ENCODE data around the gene HTT. TPM values are rescaled to one million over a fixed set of nuclear protein-coding genes. Genes with fewer than 3 reads are reported as not detected.

The HTT gene
- total RNA-seq, 2 experiments from 2014 or later = 54.2 to 56.5 TPM

GRCh38 chr4:3041192-3042142, 33.0 kb upstream of the HTT start:
- peak; percentile 55 for DNase-seq
- H3K27me3 Mint-ChIP-seq = peaks cover 12% of the 10 kb centered on the region
- peaks cover 52% of the 10 kb centered on the region for H3K4me1 Mint-ChIP-seq (ENCODE audit: low read depth)
- peaks cover 5% of the 10 kb centered on the region for H3K36me3 Mint-ChIP-seq (ENCODE audit: low read depth)
- H3K4me3 Mint-ChIP-seq = peak overlapping the region; percentile 81
- ChIA-PET POLR2A (interaction anchor here (0.6 to 1.1 kb wide), 5 partner anchors 32 to 792 kb away, joined by 3 to 4 read pairs (median 3); no protein-coding TSS in a partner anchor), CTCF (interaction anchor here (0.7 to 2.7 kb wide), 5 partner anchors 63 to 196 kb away, joined by 3 to 12 read pairs (median 4); no protein-coding TSS in a partner anchor)
- ATAC-seq = peak; percentile 59
- TF ChIP-seq CTCF (IDR thresholded peaks at IDR 0.05) = no peak
- peak overlapping the region; percentile 84 for H3K27ac Mint-ChIP-seq
- intact Hi-C loops (cut with micrococcal nuclease) = no loop called here
- peaks cover 7% of the 10 kb centered on the region for H3K9me3 Mint-ChIP-seq

- DNase-seq (no peak), ATAC-seq (no peak)
- TF ChIP-seq CTCF (IDR thresholded peaks at IDR 0.05) = no peak
- H3K4me3 Mint-ChIP-seq = peak overlapping the region; percentile 81
- H3K9me3 Mint-ChIP-seq = peaks cover 7% of the 10 kb centered on the region
- CTCF ChIA-PET = interaction anchor here (1.2 to 1.7 kb wide), 3 partner anchors 64 to 153 kb away, joined by 3 to 8 read pairs (median 4); no protein-coding TSS in a partner anchor
- intact Hi-C loops (cut with micrococcal nuclease) = no loop called here
- H3K4me1 Mint-ChIP-seq (ENCODE audit: low read depth) = peaks cover 51% of the 10 kb centered on the region
- POLR2A ChIA-PET = interaction anchor here (0.7 to 1.1 kb wide), 4 partner anchors 31 to 107 kb away, joined by 3 to 4 read pairs (median 4); no protein-coding TSS in a partner anchor
- H3K27ac Mint-ChIP-seq = peak overlapping the region; percentile 84
- peaks cover 9% of the 10 kb centered on the region for H3K27me3 Mint-ChIP-seq
- H3K36me3 Mint-ChIP-seq (ENCODE audit: low read depth) = peaks cover 5% of the 10 kb centered on the region
These were observed 32.3 kb upstream of the HTT start for GRCh38 chr4:3042226-3042625.

GRCh38 chr4:3043282-3044020, 31.0 kb upstream of the HTT start:
- TF ChIP-seq CTCF (IDR thresholded peaks at IDR 0.05) = no peak
- H3K9me3 Mint-ChIP-seq = peaks cover 7% of the 10 kb centered on the region
- H3K36me3 Mint-ChIP-seq (ENCODE audit: low read depth) = peaks cover 5% of the 10 kb centered on the region
- ChIA-PET POLR2A (no interaction called here), CTCF (interaction anchor here (1.2 kb wide), 1 partner anchor 11 kb away, joined by 3 read pairs; no protein-coding TSS in a partner anchor)
- intact Hi-C loops (cut with micrococcal nuclease) = no loop called here
- ATAC-seq = no peak
- H3K4me1 Mint-ChIP-seq (ENCODE audit: low read depth) = peaks cover 50% of the 10 kb centered on the region
- H3K27ac Mint-ChIP-seq = no peak overlapping the region
- H3K4me3 Mint-ChIP-seq = no peak overlapping the region
- H3K27me3 Mint-ChIP-seq = peaks cover under 1% of the 10 kb centered on the region
- DNase-seq = peak; percentile 49

GRCh38 chr4:3044870-3045819, 29.3 kb upstream of the HTT start:
- Mint-ChIP-seq H3K27me3 (peaks cover 1% of the 10 kb centered on the region), H3K36me3 (ENCODE audit: low read depth) (peaks cover 5% of the 10 kb centered on the region), H3K4me3 (no peak overlapping the region), H3K4me1 (ENCODE audit: low read depth) (peaks cover 47% of the 10 kb centered on the region), H3K27ac (peak overlapping the region; percentile 75), H3K9me3 (peaks cover 7% of the 10 kb centered on the region)
- no peak for TF ChIP-seq CTCF (IDR thresholded peaks at IDR 0.05)
- POLR2A ChIA-PET = interaction anchor here (0.7 to 0.8 kb wide), 2 partner anchors 19 to 81 kb away, joined by 3 read pairs; partner anchors contain the start of gene GRK4
- peak; percentile 37 for ATAC-seq
- CTCF ChIA-PET = interaction anchor here (1.4 to 1.7 kb wide), 2 partner anchors 31 to 80 kb away, joined by 3 to 4 read pairs; no protein-coding TSS in a partner anchor
- intact Hi-C loops (cut with micrococcal nuclease) = no loop called here
- peak; percentile 83 for DNase-seq
